Stimulated activated CD4-positive, alpha-beta T cell treated with anti-CD3 and anti-CD28 coated beads, Interleukin-12 subunit alpha, Interleukin-12 subunit beta, amount 100 ng/mL, for 24 hours (primary cell): ENCODE results near the gene KCNJ6.

Source experiments
- DNase-seq, 2 experiments: peaks; one replicate each; pipeline ENCODE4 v3.0.0-alpha.2; 2020; ENCODE audit warnings: low read depth in 2 of 2

The KCNJ6 gene

DNA sequence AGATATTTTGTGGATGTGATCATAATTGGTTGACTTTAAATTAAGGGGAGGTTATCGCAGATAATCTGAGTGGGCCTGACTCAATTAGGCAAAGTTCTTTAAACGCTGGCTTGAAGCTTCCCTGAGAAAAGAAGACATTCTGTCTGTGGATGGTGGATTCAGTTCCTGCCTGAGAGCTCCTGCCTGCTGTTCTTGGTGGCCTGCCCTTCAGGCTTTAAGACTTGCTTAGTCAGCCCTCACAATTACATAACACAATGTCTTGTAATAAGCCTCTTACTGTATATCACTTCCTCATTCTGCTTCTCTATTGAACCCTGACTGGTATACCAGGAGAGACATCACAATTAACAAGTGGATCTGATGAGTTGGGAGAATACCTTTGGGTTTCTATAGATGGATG is 50.2 kb downstream of the KCNJ6 start:
- no peak for DNase-seq

DNA sequence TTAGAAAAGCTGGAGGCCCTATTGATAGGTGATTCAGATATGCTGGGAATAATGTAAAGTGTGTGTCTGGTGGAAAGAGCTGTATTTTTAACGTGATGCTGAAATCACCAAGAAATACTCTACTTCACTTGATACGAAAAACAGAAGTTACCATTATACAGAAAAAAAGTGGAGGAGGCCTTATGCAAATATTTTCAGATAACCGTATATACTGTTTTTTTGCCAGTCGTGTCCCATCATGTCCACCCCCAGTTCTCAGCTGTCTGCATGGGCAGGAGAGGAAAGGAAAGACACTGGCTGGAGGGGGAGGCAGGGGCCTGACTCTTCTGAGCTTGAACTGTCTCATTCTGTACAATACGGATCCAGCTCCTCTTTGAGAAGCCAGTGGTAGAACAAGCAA is 51.1 kb downstream of the KCNJ6 start:
- DNase-seq, result no peak

DNA sequence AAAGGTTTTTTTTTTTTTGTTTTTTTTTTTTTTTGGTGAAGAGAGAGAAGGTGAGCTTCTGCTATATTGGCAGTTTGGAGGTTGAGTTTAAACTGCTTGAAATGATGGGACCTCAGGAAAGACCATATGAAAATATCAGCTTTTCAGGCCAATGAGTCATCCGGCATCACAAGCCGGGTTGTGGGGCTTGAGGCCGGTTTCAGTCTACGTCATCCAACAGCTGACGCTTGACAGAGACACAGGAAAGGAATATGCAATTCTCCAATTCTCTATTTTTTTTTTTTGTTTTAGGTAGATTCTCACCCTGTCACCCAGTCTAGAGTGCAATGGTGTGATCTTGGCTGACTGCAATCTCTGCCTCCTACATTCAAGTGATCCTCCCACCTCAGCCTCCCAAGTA is 52.4 kb downstream of the KCNJ6 start:
- DNase-seq, result no peak

DNA sequence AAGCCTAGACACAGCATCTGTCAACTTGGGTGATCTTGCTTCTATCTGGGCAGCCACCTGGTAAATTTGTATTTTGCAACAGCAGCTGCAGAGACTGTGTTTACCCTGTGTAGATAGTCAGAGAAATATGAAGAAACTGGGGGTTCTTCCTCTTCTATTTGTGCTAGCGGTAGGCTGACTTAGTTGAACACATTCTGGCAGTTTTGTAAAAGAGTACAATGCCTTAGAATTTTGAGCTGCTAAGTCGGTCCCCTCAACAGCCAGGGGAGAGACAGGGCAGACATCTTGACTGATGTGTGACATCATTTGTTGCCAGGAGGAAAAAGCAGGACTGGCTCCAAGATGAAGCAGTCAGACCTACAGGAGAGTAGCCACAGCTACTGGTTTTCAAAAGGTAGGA is 53.7 kb downstream of the KCNJ6 start:
- no peak for DNase-seq

DNA sequence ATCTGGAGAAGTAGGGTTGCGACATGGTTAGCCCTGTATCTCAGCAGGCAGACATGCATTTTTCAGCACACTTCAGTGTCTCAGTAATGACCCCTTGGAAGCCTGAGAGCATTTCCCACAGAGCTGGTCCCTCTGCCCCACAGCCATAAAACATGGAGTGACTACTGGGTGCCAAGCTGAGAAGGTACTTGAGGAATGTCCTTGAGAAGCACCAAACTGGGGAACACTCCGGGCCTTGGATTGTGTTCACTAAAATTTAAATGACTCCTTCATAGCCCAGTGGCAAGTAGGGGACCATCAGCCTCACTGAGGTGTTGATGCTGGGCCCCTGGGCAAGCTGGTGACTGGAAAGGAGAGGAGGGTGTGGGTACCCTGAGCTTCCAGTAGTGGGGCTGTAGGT is 54.7 kb downstream of the KCNJ6 start:
- no peak for DNase-seq

- no peak for DNase-seq
Observed at GRCh38 chr21:37860416-37860815, 55.8 kb downstream of the KCNJ6 start.

- no peak for DNase-seq
Observed at GRCh38 chr21:37855647-37856625, 60.3 kb downstream of the KCNJ6 start.

GRCh38 chr21:37855271-37855646 is 61.0 kb downstream of the KCNJ6 start:
- no peak for DNase-seq

GRCh38 chr21:37849506-37850102 is 66.7 kb downstream of the KCNJ6 start:
- DNase-seq, result no peak

GRCh38 chr21:37848721-37849490 is 67.4 kb downstream of the KCNJ6 start:
- no peak for DNase-seq

DNA sequence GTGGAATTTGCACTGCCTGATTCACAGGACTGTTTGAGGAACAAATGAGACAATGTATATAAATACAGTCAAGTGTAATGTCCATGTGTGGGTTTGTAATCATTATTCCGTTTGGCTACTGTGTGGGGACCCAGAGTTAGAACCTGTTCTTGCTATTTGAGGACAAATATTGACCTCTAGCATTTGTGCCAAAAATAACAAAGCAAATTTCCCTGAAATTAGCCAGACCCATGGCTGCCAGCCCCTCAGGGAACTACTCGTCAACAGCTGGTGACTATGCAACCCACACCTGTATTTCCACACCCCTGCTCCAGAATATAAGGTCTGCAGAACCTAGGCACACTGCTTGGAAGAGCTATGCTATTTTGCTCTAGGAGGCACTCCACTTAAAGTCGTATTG is 70.7 kb downstream of the KCNJ6 start:
- DNase-seq, result no peak

DNA sequence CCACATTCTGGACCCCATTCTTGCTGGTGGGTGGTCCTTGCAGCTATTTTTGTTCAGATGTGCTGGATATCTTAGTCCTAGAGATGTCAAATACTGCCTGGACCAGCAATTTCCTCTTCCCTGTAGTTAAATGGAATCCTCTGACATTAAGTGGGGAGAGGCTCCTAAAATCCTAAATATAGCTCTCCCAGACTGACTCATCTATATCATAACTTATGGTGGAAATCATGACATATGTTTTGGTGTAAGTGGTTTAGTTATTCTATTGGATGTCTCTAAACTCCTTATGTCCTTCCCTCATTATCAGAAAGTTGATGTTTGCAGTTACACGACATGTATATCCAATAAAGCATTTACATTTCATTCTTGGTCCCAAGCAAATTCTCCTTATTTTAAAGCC is 73.1 kb downstream of the KCNJ6 start:
- DNase-seq, result no peak

GRCh38 chr21:37842163-37842919 is 73.9 kb downstream of the KCNJ6 start:
- DNase-seq, result no peak

- DNase-seq, result no peak
Observed at GRCh38 chr21:37837381-37837780, 78.9 kb downstream of the KCNJ6 start.

DNA sequence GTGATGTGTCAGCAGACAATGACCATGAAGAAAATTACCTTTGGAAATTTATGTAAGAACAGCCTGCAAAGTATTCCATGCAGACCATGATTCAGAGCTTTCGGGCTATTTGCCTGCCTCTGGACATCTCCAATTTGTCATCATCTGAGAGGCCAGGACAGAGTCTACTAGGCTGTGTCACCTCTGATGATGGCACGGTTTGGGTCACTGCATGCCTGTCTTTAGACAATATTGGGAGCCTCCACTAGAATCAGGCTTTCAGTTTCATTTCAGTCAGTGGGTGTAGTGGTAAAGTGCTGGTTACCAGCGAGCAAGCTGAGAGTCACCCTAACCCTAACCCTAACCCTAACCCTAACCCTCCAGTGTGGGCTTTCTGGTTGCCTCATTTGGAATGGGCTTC is 80.8 kb downstream of the KCNJ6 start:
- DNase-seq, result no peak

DNA sequence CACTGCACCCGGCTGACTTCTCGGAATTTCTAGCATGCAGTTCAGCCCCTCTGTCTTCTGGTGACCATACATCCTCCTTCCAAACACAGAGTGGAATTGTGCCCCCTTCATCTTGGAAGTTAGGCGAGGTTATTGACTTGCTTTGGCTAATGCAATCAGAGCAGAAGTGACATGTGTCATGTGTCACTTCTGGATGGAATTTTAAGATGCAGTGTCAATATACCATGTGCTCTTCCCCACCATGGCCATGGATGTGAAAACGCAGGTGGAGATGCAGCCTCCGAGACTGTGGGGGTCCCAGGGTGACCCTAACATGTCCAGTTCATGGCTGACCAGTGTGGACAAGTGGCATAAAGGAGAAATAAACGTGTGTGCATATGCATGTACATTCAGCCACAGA is 83.0 kb downstream of the KCNJ6 start:
- DNase-seq, result no peak

DNA sequence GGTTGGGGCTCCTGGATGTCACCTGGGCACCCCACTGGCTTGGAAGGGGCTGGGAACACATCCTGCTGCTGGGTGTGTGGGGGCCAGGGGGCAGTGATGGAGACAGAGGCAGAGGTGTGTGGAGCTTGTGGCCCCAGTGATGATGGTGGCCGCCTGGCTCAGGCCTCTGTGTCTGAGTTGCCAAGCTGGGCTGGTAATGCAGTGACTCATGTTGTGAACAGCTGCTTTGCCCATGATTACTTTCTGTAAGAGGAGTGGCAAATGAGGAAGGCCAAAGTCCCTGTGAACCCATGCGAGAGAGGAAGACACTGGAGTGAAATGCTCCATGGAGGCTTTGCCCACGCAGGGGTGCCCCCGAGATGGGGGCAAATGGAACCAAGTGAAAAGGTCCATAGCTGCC is 86.8 kb downstream of the KCNJ6 start:
- DNase-seq, result no peak

DNA sequence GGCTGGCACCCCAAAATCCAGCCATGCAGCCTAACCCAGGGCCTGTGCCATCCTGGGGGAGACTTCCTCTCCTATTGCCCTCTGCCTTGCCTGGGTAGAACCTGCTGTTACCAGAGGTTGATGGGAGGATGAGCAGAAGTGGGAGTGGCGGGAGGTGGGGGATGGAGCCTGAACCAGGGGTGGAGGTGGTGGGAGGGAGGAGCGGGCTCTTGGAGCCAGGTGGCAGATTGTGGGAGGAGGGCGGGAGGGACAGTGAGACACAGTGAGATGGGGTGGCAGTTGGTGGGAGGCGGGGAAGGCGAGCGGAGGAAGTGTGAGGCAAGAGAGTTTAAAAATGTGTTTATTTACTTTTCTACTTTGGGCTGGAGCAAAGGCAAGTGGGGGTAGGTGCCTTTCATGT is 87.3 kb downstream of the KCNJ6 start:
- no peak for DNase-seq

GRCh38 chr21:37828556-37828955 is 87.7 kb downstream of the KCNJ6 start:
- DNase-seq, result no peak

GRCh38 chr21:37827913-37828312 is 88.3 kb downstream of the KCNJ6 start:
- no peak for DNase-seq

DNA sequence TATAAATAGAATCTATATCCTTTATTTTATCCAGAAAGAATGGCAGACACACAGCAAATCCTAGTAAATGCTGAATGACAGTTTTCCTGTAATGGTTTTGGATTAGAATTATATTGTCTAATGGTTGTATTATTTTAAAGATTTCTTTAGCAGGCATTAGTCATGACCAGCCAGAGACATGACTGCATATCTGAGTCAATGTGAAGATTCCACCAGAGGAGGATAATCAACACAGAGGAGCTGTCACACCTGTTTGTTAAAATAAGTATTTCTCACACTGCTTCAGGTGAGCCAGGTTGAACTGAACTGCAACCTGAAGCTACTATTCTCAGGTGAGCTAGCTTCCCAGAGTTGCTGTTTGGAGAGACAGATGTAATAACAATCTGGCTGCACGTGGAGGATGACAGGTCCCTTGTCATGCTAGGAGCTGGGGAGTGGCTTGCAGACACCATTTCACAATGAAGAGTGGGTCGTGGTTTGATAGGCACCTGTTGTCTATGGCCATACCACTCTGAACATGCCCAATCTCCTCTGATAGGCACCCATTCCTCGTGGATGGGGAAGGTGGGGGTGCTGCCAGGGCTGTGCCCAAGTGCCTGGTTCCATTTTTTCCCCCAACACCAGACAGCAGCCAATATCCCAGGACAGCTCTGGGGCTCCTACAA is 94.3 kb downstream of the KCNJ6 start:
- no peak for DNase-seq
